ENCODE data around the gene HIF3A.

GRCh38 chr19:46345157-46345556, 48.3 kb downstream of the HIF3A start:
- no peak for TF ChIP-seq YY1 (IDR thresholded peaks at IDR 0.05; ENCODE audit: insufficient read depth, insufficient read length)
- no peak for TF ChIP-seq ZNF274 (IDR thresholded peaks at IDR 0.05; ENCODE audit: low read depth, low read length)
